HG02885 (cell line): ENCODE data around the gene CCDC178.

Experiments
- ATAC-seq: cut with Tn5 transposase; IDR thresholded peaks from one replicate; pipeline ENCODE4 v1.9.1; 2021; ENCODE audit warnings: mild to moderate bottlenecking; ENCODE audit not compliant: unreplicated experiment, poor library complexity

The CCDC178 gene

DNA sequence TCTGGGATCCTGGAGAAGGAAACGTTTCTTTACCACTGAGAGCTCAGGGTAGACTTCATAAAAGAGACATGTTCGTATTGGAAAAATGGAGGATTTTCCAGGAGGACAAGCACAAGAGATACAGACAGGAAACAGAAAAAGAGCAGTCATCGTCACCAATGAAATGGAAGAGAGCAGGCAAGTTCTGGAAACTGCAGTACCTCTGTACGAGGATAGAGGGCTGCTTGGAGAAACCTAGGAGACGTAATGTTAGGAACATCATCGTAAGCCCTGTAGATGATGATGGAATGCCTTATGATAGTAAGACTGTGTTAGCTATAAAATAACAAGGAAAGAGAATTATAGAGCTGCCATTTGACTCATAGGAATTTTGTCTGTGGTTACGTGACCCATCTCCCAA lies 546.6 kb downstream of the CCDC178 start:
- ATAC-seq = no peak

DNA sequence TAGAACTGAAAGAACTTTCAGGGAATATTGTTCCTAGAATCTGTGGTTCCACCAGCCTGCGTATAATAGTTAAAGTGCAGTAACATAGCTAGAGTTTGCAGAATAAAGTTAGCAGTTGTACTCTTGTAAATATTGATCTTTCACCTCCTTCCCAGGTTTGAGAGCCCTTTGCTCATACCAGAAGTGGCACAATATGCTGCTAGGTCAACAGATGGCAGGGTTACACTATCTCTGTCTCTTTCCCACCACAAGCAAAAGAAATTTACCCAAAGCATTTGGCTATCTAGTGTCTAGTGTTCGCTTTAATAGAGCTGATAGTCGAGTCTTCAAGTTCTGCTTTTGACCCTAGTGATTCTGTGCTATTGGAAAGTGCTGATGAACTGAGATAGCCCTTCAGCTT lies 548.7 kb downstream of the CCDC178 start:
- ATAC-seq = no peak

GRCh38 chr18:32891130-32891529 lies 549.4 kb downstream of the CCDC178 start:
- ATAC-seq = no peak

DNA sequence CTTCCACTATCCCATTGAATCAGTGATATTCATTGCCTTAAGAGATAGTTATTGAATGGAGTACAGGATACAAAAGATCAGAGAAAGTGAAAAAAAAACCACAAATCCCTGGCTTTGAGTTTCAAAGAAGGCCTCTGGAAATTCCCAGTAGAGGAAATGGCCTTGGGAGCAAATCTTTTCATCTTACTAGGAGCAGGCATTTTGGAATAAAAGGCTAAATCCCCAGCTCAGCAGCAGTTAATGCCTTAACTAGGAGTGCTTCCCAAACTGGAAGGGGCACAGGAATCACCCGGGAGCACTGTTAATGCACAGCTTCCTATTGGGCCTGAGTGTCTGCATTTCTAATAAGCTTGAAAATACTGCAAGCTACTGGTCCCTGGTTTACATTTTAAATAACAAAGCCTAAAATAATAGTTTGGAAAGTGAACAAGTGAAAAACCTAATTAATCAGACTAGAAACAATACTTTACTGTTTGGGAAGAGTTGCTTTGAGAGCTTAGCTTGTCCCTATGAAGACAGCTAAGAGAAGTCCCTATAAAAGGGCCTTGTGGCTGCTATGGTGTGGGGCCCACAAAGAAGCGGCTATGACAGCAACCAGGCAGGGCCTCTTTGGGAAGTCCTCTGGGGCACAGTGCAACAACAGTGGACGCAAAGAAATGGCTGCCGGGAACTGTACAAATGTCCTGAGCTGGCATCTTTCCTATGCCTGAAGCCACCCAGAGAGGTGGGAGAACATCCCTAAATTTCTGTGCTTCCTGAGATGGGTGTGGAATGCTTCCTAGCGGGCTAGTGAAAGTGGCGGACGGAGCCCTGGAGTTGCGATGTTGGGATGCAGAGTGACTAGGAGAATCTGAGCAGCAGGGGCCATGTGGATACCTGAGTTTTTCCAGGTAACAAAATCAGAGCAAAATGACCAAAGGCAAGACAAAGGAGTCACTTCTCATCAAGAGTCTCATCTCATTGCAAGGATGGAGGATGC lies 550.6 kb downstream of the CCDC178 start:
- ATAC-seq = no peak

DNA sequence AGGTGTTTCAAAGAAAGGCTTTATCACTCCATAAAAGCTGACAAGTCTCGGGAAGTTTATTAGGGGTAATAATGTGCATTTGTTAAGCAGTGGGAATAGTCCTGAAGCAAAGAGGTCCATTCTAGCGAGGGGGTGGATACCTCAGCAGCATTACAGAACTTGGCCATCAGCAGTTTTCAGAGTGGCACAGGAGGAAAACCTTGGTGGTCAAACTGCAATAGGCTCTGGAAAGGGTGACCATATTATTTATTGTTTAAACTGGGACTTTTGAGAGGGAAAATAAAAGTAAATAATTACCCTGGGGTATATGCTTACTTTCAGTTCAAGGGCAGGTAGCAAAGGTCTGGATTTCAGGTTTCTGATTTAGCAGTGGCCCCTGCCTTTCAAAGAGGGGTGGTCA lies 552.2 kb downstream of the CCDC178 start:
- ATAC-seq = no peak
